Measurements from ENCODE around the gene SPAST. TPM values are rescaled to one million over a fixed set of nuclear protein-coding genes. Genes with fewer than 3 reads are reported as not detected.
"Not testable (repeated sequence)": the region's sequence is repeated elsewhere in the genome, so short reads cannot be mapped to it uniquely, and the experiment has no call there.

Gene SPAST
- total and polyA plus RNA-seq, 2 donors (not counting 1 experiment from before 2014, with no cell fraction given): 6.2 to 26.8 TPM

- POLR2A ChIA-PET: no interaction called here
- ATAC-seq (ENCODE audit: low read depth) (no peak), DNase-seq (no peak)
- H3K27me3 Mint-ChIP-seq: no peaks in the 10 kb centered on the region
- Histone ChIP-seq H3K4me3 (ENCODE audit: control extremely low read depth in 1 of 5, extremely low read depth in 1 of 5, insufficient read depth in 1 of 5, low read depth in 2 of 5, low read length in 4 of 5) (no peak overlapping the region), H3K27me3 (replicated peaks in 1 of 4; ENCODE audit: control extremely low read depth in 1 of 4, control insufficient read depth in 3 of 4, insufficient read depth in 4 of 4, low read length in 3 of 4) (no peaks in the 10 kb centered on the region), H3K4me1 (ENCODE audit: control insufficient read depth in 2 of 2, insufficient read depth in 2 of 2, low read length in 2 of 2) (no peaks in the 10 kb centered on the region), H3K79me2 (ENCODE audit: control insufficient read depth, insufficient read depth, low read length) (no peaks in the 10 kb centered on the region), H3K4me2 (replicated peaks; ENCODE audit: low read depth, low read length, poor library complexity, severe bottlenecking) (no peak overlapping the region), H2AFZ (ENCODE audit: insufficient read depth, low read depth, low read length, poor library complexity, severe bottlenecking) (no peak overlapping the region), H3K9ac (ENCODE audit: low read length) (no peak overlapping the region), H3K27ac (ENCODE audit: low read length in 2 of 2) (no peak overlapping the region), H3K9me3 (ENCODE audit: control extremely low read depth in 1 of 3, control insufficient read depth in 2 of 3, insufficient read depth in 1 of 3, low read length in 2 of 3) (no peaks in the 10 kb centered on the region), H3K36me3 (replicated peaks in 1 of 2; ENCODE audit: control extremely low read depth in 1 of 2, control insufficient read depth in 1 of 2, extremely low read depth in 1 of 2, insufficient read depth in 2 of 2, low read length in 1 of 2) (peaks cover 11 to 34% of the 10 kb centered on the region in 2 experiments), H4K20me1 (ENCODE audit: control insufficient read depth, insufficient read depth, low read length, poor library complexity, severe bottlenecking) (no peaks in the 10 kb centered on the region)
- intact Hi-C loops (cut with micrococcal nuclease): no loop called here
- H3K9me3 Mint-ChIP-seq (ENCODE audit: insufficient read depth): no peaks in the 10 kb centered on the region
- WGBS (ENCODE audit: insufficient coverage): no CpG with 5 or more reads among the region's 4 CpGs
- H3K4me1 Mint-ChIP-seq: no peaks in the 10 kb centered on the region
- H3K4me3 Mint-ChIP-seq: no peak overlapping the region
- no peak overlapping the region for H3K27ac Mint-ChIP-seq
- no peak for TF ChIP-seq EZH2 (IDR thresholded peaks at IDR 0.05; ENCODE audit: borderline replicate concordance, insufficient read depth, low read depth, low read length, poor library complexity, severe bottlenecking)
- no peak for TF ChIP-seq CTCF (IDR thresholded peaks at IDR 0.05)
- CTCF ChIA-PET: interaction anchor here (0.6 to 1.3 kb wide), 3 partner anchors 76 to 250 kb away, joined by 3 read pairs; no protein-coding TSS in a partner anchor
These were observed 72.7 kb downstream of the SPAST start for GRCh38 chr2:32136097-32136496.

GRCh38 chr2:32151544-32151943, 88.2 kb downstream of the SPAST start:
- H3K79me2 ChIP-seq (ENCODE audit: control insufficient read depth, insufficient read depth, low read length); CTCF ChIA-PET; H2AFZ ChIP-seq (ENCODE audit: insufficient read depth, low read depth, low read length, poor library complexity, severe bottlenecking); H3K4me3 ChIP-seq (ENCODE audit: control extremely low read depth in 1 of 5, extremely low read depth in 1 of 5, insufficient read depth in 1 of 5, low read depth in 2 of 5, low read length in 4 of 5); ATAC-seq (ENCODE audit: low read depth); H3K27ac Mint-ChIP-seq; H3K4me1 Mint-ChIP-seq; H3K9me3 Mint-ChIP-seq (ENCODE audit: insufficient read depth); DNase-seq; H3K9ac ChIP-seq (ENCODE audit: low read length); H3K27ac ChIP-seq (ENCODE audit: low read length in 2 of 2); H3K4me3 Mint-ChIP-seq; H3K27me3 ChIP-seq (replicated peaks in 1 of 4; ENCODE audit: control extremely low read depth in 1 of 4, control insufficient read depth in 3 of 4, insufficient read depth in 4 of 4, low read length in 3 of 4); H3K4me2 ChIP-seq (replicated peaks; ENCODE audit: low read depth, low read length, poor library complexity, severe bottlenecking); H3K27me3 Mint-ChIP-seq; H3K9me3 ChIP-seq (ENCODE audit: control extremely low read depth in 1 of 3, control insufficient read depth in 2 of 3, insufficient read depth in 1 of 3, low read length in 2 of 3); H4K20me1 ChIP-seq (ENCODE audit: control insufficient read depth, insufficient read depth, low read length, poor library complexity, severe bottlenecking); intact Hi-C loops (cut with micrococcal nuclease); H3K4me1 ChIP-seq (ENCODE audit: control insufficient read depth in 2 of 2, insufficient read depth in 2 of 2, low read length in 2 of 2): not testable (repeated sequence)
- H3K36me3 ChIP-seq (replicated peaks in 1 of 2; ENCODE audit: control extremely low read depth in 1 of 2, control insufficient read depth in 1 of 2, extremely low read depth in 1 of 2, insufficient read depth in 2 of 2, low read length in 1 of 2): peaks cover 3 to 21% of the 10 kb centered on the region in 2 experiments
- no CpG with 5 or more reads among the region's 14 CpGs for WGBS (ENCODE audit: insufficient coverage)
- POLR2A ChIA-PET: interaction anchor here (0.6 kb wide), 1 partner anchor 66 kb away, joined by 3 read pairs; no protein-coding TSS in a partner anchor
